Mucosa of rectum (tissue), 2 donors: ENCODE measurements around the gene KRT13.

Experiments used
- H3K27ac ChIP-seq, 2 donors: one replicate each; pipeline ENCODE4 v1.7.0; 2013; ENCODE audit warnings: inconsistent platforms in 2 of 2, low read depth in 2 of 2, low read length in 2 of 2
- H3K27me3 ChIP-seq, 2 donors: one replicate each; pipeline ENCODE4 v1.7.0; 2013; ENCODE audit warnings: low read length in 2 of 2; ENCODE audit not compliant: control insufficient read depth in 2 of 2, insufficient read depth in 2 of 2
- H3K36me3 ChIP-seq, 2 donors: one replicate each; pipeline ENCODE4 v1.7.0; 2013; ENCODE audit warnings: low read length in 2 of 2; ENCODE audit not compliant: control insufficient read depth in 2 of 2, insufficient read depth in 2 of 2
- H3K4me1 ChIP-seq, 2 donors: one replicate each; pipeline ENCODE4 v1.7.0; 2013; ENCODE audit warnings: low read length in 2 of 2, mild to moderate bottlenecking in 1 of 2; ENCODE audit not compliant: control insufficient read depth in 2 of 2, insufficient read depth in 2 of 2
- H3K4me3 ChIP-seq, 2 donors: one replicate each; pipeline ENCODE4 v1.7.0; 2013; ENCODE audit warnings: low read length in 2 of 2
- H3K9ac ChIP-seq, 2 donors: one replicate each; pipeline ENCODE4 v1.7.0; 2013; ENCODE audit warnings: low read length in 2 of 2, low read depth in 1 of 2, mild to moderate bottlenecking in 1 of 2
- H3K9me3 ChIP-seq, 2 donors: one replicate each; pipeline ENCODE4 v1.7.0; 2013; ENCODE audit warnings: low read length in 2 of 2; ENCODE audit not compliant: control insufficient read depth in 2 of 2
- donor health status: healthy.
- donor health status: Normal muscosa, but diverticular disease.

Gene KRT13

DNA sequence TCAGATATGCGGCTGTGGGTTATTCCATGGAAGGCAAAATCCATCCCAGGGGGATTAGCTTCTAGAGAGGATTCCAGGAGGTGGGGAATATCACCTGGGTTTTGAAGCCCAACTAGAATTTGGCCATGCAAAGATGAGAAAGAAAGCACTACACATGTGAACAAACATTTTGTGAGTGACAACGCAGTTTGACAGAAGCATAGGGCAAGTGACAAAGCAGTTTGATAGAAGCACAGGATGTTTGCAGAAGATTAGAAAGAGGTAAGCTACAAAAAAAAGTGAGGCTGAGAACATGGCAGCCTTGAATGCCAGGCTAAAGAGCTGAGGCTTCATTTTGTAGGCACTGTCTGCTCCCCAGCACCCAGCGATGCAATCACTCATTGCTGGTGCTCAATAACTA lies 52.3 kb downstream of the KRT13 start:
- no peak overlapping the region for H3K9ac ChIP-seq
- H3K9me3 ChIP-seq: no peaks in the 10 kb centered on the region
- H3K27ac ChIP-seq: no peak overlapping the region
- no peak overlapping the region for H3K4me3 ChIP-seq
- no peaks in the 10 kb centered on the region for H3K36me3 ChIP-seq
- peaks cover 0 to 7% of the 10 kb centered on the region in 2 donors for H3K27me3 ChIP-seq
- no peaks in the 10 kb centered on the region for H3K4me1 ChIP-seq

DNA sequence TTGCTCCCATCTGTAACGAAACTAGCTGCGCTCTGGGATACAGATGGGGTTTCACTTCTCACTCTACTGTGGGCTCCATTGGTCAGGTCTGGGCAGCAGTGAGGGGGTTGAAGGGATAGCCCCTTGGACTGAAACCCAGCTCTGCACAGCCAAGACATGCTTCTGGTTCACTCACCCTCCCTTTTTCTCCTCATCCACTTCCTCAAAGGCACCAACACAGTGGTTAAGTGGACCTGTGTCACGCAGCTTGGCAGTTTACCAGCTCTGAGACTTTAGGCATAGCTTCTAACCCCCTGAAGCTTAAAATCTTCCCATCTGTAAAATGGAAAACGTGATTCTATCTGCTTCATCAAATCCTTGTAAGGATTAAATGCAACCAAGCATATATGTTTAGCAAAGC lies 53.1 kb downstream of the KRT13 start:
- Histone ChIP-seq H3K4me3 (no peak overlapping the region), H3K9me3 (no peaks in the 10 kb centered on the region), H3K27me3 (peaks cover 0 to 8% of the 10 kb centered on the region in 2 donors), H3K36me3 (no peaks in the 10 kb centered on the region), H3K9ac (no peak overlapping the region), H3K27ac (no peak overlapping the region), H3K4me1 (no peaks in the 10 kb centered on the region)

DNA sequence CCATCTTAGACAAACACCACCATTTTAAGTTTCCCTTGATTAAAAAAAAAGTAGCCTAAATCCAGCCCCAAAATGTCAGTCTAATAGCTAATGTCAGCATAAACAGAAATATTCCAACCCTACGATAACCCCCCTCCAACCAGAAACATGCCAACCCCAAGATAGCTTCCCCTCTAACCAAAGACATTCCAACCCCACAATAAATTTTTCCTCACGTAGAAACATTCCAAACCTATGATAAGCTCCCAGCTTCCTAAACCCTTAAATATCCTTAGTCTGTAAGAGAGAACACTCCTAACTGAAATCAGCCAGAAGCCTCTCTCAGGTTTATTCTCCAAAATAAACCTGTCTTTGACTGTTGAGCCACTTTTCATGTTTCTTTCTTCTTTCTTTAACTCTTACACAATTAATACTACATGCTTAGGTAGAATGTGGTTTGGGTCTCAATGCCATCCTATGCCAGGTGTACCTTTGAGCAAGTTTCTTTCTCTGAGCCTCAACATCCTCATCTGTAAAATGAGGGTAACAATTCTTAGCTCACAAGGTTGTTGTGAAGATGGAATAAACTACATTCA lies 54.2 kb downstream of the KRT13 start:
- H3K27me3 ChIP-seq: peaks cover 0 to 8% of the 10 kb centered on the region in 2 donors
- no peaks in the 10 kb centered on the region for H3K36me3 ChIP-seq
- no peaks in the 10 kb centered on the region for H3K4me1 ChIP-seq
- H3K4me3 ChIP-seq: no peak overlapping the region
- H3K9me3 ChIP-seq: no peaks in the 10 kb centered on the region
- H3K9ac ChIP-seq: no peak overlapping the region
- H3K27ac ChIP-seq: no peak overlapping the region
